ENCODE results near the gene OR1D2.
"Not testable (repeated sequence)": the region's sequence is repeated elsewhere in the genome, so short reads cannot be mapped to it uniquely, and the experiment has no call there.

OR1D2 gene, protein sequence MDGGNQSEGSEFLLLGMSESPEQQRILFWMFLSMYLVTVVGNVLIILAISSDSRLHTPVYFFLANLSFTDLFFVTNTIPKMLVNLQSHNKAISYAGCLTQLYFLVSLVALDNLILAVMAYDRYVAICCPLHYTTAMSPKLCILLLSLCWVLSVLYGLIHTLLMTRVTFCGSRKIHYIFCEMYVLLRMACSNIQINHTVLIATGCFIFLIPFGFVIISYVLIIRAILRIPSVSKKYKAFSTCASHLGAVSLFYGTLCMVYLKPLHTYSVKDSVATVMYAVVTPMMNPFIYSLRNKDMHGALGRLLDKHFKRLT

DNA sequence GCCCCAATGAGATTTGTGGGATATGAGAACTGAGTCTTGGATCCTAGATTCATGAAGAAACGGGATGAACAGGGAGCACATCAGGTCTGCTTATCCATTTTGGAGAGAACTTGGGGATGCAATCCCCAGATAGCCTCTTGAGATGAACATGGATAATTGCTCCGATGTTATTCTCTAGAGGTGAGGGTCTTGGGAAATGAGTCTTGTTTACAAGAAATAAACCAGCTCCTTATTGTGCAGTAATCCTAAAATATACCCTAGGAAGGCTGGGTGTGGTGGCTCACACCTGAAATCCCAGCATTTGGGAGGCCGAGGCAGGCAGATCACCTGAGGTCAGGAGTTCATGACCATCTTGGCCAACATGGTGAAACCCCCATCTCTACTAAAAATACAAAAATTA is at the start of gene OR1D2:
Gene OR1D2 (minus strand): TSS at position 101 of the 400 bp plus-strand sequence. CDS start 11,426 bp downstream, outside the sequence.
- no peak for DNase-seq

GRCh38 chr17:3137494-3137893 is 33.3 kb upstream of the OR1D2 start:
- DNase-seq = not testable (repeated sequence)

- DNase-seq = no peak
Measured at GRCh38 chr17:3127451-3127850, 23.2 kb upstream of the OR1D2 start, which contains the start of gene OR1G1. TSS of gene OR1G1 (minus strand) at chr17:3127551. CDS start at chr17:3127551, 0 bp downstream.

GRCh38 chr17:3073850-3074249 is 30.4 kb downstream of the OR1D2 start:
- DNase-seq = not testable (repeated sequence)

GRCh38 chr17:3065192-3065591 is 39.0 kb downstream of the OR1D2 start:
- not testable (repeated sequence) for DNase-seq

DNA sequence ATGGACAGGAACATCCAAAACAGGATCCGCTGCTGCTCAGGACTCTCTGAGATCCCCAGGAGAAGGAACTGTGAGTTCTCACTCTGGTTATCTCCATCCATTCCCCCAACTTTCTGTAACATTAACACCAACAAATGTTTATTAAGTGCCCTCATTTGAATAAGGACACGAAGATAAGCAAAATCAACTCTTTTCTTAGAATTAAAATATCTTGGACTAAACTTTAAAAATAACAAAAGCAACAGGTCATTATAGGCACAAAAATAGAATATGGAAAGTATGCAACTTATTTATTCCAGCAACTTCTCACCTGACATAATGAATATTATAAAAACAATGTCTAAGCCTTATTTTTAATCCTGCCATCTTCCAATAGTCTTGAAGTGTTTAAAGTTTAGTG is 40.7 kb downstream of the OR1D2 start, which contains the start of gene OR1D5:
Gene OR1D5 (minus strand): TSS at position 101 of the 400 bp plus-strand sequence. CDS start 0 bp downstream, at position 101.
- not testable (repeated sequence) for DNase-seq

GRCh38 chr17:3062824-3063377 is 41.3 kb downstream of the OR1D2 start:
- DNase-seq = not testable (repeated sequence)

GRCh38 chr17:3054868-3055267 is 49.4 kb downstream of the OR1D2 start:
- DNase-seq = not testable (repeated sequence)

DNA sequence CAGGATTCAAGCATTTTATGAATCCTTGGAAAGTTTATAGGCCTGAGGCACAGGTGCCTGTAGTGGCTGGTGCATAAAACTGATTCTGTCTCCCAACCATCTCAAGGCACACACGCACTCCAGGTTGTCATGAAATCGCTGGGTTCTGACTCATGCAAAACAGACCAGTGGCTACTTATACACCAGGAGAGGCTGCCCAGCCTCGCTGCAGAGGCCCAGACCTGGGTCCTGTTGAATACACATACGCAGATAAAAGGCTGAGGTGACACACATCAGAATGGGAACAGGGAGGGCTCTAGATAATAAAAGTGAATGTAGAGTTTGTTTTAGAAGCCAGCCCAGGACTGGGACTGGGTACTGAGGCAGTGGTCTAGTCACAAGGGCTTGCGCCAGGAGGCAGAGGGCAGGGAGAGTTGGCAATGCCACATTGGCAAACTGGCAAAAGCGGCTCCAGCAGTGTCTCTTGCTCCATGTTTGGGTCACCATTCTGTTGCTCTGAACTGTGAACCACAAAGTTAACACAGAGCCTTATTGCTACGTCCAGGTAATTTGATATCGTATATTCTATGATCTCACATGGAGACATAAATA is 54.4 kb downstream of the OR1D2 start:
- no peak for DNase-seq

- peak; percentile 92 for DNase-seq
Measured at GRCh38 chr17:3048727-3049471, 55.3 kb downstream of the OR1D2 start.

DNA sequence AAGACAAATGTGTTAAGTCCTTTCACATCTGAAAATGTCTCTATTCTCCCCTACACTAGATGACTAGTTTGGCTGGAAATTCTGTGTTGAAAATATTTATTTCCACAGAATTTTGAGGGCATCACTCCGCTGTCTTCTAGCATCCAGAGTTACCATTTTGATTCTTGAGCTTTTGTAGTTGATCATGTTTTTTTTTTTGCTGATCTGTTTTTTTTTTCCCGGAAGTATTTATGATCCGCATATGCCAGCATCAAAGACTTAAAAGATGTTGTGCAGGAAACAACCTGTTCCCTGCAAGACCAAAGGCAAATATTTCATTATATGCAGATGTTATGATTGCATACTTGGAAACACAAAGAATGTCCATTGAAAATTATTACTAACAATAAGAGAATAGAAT is 57.5 kb downstream of the OR1D2 start:
- DNase-seq = no peak

DNA sequence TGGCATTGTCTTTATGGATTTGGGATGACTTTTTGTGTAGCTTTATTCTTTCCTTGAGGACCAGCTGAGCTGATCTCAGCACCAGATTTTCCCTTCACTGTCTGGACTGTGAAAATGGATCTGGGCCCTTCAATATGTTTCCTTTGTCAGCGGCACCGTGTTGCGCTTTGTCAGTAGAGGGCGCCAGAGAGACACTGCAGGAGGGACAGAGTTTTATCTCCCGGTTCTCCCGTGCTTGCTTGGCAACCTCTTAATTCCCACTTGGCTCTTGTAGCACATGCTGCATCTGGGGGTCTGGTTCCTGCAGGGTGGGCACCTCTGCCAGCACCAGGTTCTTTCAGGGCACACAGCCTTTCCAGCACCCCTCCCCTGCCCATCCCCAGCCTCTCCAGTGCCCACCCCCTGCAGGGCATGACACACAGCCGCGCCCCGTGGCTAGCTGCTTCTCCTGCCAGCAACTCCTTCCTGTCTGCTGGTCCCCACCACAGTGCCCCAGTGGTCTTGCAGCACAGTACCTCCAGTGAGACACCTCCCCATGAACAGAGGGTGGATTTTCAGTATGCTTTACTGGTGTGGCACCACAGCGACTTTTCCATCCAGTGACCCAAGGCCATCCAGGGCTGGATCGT is 60.4 kb downstream of the OR1D2 start:
- DNase-seq = no peak

GRCh38 chr17:3040882-3041281 is 63.3 kb downstream of the OR1D2 start:
- DNase-seq = no peak

GRCh38 chr17:3039736-3040135 is 64.5 kb downstream of the OR1D2 start:
- no peak for DNase-seq

DNA sequence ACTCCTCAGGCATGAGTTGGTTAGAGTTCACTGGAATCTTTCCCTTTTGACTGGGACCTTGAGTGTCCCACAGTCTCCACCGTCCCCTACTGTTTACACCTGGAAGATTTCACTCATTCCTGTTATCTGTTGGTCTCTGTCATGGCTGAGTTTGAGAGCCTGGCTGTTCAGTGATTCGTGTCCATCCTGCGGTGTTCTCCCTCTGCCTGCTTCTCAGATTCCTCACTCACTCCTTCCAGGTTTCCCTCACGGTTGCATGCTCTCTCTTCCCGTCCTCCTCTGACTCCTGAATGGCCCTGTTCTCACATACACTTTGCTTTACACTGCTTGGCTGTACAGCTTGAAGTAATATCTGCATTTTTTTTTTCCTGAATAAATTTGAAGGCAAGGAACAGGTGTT is 65.3 kb downstream of the OR1D2 start:
- DNase-seq = no peak
